HG03571 (cell line): Measurements from ENCODE around the gene ZNF865.

Source experiments
- ATAC-seq: cut with Tn5 transposase; IDR thresholded peaks from one replicate; pipeline ENCODE4 v1.9.1; 2021; ENCODE audit not compliant: unreplicated experiment

Gene ZNF865

GRCh38 chr19:55643887-55644176 lies 38.4 kb downstream of the ZNF865 start:
- no peak for ATAC-seq

- ATAC-seq: no peak
Observed at GRCh38 chr19:55644191-55644833, 38.9 kb downstream of the ZNF865 start.

DNA sequence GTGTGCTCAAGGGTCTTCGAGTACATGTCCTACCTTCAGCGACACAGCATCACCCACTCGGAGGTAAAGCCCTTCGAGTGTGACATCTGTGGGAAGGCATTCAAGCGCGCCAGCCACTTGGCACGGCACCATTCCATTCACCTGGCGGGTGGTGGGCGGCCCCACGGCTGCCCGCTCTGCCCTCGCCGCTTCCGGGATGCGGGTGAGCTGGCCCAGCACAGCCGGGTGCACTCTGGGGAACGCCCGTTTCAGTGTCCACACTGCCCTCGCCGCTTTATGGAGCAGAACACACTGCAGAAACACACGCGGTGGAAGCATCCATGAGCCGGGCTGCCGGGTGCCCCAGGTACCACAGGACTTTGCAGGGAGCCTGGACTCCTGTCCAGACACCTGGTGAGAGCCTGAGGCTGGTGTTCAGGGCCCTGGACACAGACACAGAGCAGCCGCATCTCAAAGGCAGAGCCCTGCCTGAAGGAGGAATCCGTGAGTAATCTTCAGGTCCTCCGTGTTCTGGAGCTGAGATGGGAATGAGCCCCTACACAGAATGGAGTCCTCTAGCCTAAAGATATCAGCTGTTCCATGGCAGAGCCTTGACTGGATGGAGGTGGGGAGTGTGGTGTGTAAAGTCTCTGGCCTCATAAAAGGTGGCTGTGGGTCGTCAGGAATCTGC lies 39.5 kb downstream of the ZNF865 start:
- no peak for ATAC-seq

DNA sequence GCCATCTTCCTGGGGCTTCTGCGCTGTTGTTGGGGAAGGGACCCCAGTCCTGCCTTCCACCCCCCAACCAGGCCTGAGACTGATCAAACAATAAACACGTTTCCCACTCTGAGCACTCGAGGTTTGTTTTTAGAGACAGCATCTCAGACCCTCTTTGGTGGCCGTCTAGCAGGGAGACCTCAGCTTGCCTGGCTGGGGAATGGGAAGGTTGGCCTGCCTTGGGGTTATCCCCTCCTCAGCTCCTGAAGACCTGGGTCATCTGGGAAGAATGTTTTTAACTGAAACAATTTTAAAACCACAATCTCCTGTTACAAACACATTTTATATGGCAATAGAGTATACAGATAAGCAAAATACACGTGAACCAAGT lies 40.0 kb downstream of the ZNF865 start:
- ATAC-seq: no peak

GRCh38 chr19:55646889-55647731 lies 41.7 kb downstream of the ZNF865 start:
- no peak for ATAC-seq

- ATAC-seq: no peak
Observed at GRCh38 chr19:55647732-55648584, 42.5 kb downstream of the ZNF865 start, which contains the start of gene CCDC106. TSS of gene CCDC106 (plus strand) at chr19:55648212. CDS start at chr19:55649047, 835 bp downstream.

- ATAC-seq: no peak
Observed at GRCh38 chr19:55648585-55649267, 43.3 kb downstream of the ZNF865 start.

GRCh38 chr19:55649268-55650125 lies 44.0 kb downstream of the ZNF865 start:
- ATAC-seq: no peak

DNA sequence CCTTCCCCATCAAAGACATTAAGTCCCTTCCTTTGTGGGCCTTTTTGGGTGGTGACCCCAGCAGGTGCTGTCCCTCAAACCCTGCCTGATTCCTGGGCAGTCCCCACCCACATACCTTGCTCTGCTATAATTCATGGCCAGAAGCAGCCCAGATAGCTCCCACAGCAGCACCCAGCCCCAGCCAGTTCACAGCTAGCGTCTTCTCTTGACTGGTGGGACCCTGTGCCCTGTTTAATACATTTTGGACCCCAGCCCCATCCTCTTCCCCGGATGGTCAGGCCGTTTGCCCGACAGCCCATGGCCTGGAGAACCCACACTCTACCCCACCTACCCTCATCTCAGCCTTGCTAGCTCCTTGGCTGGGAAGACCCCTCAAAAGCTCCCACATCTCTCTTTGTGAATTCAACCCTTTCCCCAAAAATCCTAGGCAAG lies 44.7 kb downstream of the ZNF865 start:
- ATAC-seq: no peak

DNA sequence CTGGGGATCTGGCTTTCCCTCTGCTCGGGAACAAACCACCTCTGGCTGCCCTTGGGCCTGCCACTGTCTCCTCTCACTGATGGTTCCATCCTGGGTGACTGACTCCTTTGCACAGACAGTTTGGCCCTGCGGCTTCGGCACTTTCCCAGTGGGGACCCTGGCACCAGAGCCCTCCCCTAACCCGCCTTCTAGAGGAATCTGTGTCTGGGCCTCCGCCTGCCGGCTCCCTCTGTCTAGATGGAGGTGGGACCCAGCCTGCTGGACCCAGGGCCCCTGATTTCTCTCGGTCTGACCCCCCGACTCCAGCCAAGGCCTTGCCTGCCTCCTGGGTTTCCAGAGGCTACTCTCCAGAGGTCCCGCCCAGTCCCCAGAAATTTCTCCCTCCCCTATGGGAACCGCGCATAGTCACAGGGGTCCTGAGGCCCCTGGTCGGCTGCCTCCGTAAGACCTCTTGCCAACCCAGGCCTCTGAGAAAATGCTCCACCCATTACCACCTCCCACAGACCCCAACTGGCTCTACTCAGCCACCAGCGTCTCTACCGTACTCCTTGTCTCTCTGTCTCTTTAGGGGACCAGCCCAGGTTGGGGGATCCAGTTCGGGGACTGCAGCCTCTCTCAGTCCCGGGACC lies 45.3 kb downstream of the ZNF865 start:
- ATAC-seq: no peak

DNA sequence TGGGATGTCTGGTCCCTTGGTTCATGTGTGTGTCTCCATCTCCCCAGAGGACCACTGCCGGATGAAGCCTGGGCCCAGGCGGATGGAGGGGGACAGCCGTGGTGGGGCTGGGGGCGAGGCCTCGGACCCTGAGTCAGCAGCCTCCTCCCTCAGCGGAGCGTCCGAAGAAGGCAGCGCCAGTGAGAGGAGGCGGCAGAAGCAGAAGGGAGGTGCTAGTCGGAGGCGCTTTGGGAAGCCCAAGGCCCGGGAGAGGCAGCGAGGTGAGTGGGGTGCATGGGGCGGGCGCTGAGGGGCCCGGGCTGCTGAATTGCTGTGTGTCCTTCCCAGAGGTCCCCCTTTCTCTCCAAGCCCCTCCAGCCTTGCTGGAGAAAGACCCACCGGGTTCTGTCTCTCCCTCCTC lies 45.8 kb downstream of the ZNF865 start:
- no peak for ATAC-seq

DNA sequence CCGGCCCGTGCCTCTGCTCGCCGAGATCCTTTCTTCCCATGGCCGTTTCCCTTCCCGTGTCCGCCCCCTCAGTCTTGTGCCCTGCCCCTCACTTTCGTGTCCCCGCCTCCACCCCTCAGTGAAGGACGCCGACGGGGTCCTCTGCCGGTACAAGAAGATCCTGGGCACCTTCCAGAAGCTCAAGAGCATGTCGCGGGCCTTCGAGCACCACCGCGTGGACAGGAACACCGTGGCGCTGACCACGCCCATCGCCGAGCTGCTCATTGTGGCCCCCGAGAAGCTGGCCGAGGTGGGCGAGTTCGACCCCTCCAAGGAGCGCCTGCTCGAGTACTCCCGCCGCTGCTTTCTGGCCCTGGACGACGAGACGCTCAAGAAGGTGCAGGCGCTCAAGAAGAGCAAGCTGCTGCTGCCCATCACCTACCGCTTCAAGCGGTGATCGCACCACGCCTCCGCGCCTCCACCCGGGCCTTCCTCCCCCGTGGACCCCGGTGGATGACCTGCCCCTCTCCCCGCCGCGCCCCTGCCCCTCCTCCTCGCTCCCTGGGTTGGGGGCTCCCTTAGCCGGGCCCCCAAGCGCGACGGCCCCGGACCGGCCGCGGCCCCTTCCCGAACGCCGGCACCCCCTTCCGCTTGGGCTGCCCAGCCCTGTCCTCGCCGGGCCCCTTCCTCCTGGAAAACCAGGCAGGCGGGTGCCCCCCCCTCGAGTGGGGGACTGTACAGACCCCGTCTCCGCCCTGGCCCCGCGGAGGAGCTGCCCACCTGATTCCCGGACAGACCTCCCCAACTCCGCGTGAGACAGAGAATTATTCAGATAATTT lies 47.1 kb downstream of the ZNF865 start:
- ATAC-seq: no peak

- peak; percentile 35 for ATAC-seq
Observed at GRCh38 chr19:55653651-55654322, 48.3 kb downstream of the ZNF865 start.

DNA sequence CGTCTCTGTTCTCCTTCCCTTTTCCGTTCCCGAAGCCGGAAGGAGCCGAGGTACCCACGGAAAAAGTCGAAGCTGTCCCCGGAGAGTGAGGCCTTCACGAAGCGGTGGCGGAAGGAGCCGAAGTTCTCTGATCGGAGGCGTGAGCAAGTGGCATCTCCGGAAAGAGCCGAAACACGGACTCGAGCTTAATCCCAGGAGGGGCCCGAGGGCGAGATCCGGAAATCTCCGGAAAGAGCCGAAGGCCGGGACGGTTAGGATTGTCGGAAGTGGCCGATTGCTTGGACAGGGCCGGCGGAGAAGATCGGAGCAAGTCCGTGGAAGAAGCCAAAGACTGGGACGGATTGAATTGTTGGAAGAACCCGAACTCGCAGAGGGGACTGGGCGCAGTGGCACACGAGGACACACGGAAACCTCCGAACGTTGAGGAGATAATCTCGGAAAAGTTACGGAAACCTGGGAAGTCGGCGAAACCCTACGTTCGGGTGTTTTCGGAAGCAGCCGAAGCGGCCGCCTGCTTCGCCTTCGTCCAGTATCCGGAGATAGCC lies 48.9 kb downstream of the ZNF865 start:
- ATAC-seq: peak; percentile 56

DNA sequence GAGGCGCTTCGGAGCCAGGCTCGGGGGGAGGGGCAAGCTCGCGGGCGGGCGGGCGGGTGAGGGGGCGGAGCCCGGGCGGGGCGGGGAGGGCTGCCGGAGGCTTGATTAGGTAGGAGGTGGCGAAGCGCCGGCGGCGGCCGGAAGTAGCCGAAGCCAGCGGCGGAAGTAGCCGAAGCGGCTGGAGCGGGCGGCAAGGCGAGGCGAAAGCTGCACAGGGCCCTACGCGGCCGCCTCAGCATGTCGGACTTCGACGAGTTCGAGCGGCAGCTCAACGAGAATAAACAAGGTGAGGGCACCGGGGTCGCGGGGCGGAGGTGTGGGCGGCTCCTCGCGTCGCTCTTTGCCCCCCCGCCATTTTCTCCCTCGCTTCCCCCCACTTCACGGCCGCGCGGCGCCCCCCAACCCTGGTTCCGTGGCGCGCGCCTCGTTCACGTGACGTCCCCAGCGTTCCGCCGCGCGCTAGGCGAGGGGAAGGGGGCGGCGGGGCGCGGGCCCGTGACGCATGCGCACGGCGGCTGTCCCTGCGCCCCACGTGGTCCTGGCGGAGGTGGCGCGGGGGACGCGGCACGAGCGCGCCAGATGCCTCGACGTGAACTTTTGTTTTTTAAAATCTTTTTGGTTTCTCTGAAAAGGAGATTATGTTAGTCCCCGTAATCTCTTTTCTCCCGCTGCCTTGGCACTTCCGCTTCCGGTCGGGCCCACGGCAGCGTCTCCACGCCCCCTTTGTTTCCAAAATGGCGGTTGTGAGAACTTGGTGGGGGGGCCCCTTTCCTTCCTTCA lies 49.6 kb downstream of the ZNF865 start, which contains the start of gene U2AF2:
Gene U2AF2 (plus strand): TSS at position 168 of the 780 bp plus-strand sequence. CDS start 70 bp downstream, at position 238.
- peak; percentile 29 for ATAC-seq

DNA sequence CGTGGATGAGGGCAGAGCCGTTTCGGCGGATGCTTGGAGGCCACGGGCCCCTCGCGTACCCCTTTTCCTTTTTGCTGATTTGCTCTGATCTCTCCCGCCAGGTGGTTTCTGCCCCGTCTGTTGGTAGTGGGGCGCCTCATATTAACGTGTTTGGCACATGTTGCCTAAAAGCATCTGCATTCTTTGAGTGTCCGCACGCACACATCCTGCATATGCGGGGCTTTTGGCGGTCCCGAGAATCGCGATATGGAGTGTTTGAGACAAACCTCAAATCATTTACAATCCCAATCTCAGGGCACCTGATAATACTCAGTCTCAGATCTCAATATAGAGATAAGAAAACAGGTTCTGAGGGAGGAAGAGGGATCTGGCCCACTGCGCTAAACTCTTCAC lies 50.2 kb downstream of the ZNF865 start:
- ATAC-seq: no peak

DNA sequence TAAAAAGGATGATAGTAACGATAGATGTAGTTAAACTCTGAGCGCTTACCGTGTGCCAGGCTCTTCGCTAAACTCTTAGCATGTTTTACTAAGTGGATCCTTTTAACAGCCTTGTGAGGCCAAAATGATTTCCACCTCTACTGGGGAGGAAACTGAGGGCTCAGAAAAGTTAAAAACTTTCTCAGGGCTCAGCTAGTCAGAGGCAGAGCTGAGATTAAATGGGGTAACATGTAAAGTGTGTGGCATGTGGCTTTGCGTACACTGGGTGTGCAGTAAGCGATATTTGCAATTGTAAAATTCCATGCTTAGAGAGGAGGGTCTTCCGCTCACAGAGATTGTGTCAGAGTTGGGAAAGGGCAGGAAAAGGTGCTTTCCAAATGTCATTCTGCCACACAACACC lies 51.1 kb downstream of the ZNF865 start:
- no peak for ATAC-seq
